ENCODE results near the gene HMCN1. TPM values are rescaled to one million over a fixed set of nuclear protein-coding genes. Genes with fewer than 3 reads are reported as not detected.

Gene HMCN1
- total RNA-seq: 1 to 10 TPM; 3.3 to 8.9 (median 6.6) TPM

DNA sequence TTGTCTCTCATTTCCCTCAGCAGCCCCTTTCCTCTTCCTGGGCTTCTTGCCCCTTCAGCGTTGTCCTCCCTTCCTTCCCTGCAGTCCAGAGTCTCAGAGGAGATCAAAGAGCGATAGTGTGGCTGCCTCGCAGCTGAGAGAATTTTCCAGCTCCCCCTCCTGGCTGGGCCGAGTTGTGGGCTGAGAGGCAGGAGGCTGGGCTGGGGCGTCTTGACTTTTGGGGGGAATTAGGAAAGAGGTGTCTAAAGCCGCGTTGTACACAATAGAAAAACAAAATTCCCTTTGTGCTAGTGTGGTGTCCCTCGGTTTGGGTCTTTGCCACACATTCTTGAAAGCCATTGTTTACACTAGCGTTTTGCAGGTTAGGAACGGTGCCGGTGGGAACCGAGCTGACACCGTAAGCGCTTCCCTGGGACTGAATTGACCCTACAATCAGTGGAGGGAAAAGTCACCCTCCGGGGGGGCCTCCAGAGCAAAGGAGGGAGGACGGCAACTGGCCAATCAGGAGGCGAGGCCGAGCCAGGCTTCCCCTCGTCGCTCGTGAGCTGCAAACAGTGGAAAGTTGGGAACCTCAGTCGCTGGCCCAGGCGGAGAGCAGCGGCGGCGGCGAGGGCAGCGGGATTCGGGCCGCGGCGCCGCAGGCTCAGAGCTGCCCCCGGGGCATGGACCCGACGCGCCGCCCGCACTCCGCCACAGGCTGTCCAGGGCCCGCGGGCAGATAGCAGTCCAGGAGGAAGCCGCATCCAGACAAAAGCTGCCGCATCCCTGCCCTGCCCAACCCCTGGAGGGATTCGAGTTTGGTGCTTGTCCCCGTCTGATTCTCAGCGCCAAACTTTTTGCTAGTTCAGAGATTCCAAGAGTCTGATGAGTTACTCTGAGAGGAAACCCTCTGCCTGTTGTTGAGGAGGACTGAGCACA is at the start of gene HMCN1:
Gene HMCN1, plus strand, starts transcription at position 574 of the 918 bp plus-strand sequence. CDS start 389 bp downstream, outside the sequence.
- Histone ChIP-seq H3K9me3 (no peaks in the 10 kb centered on the region), H3K27me3 (no peaks in the 10 kb centered on the region), H3K4me3 (replicated peaks in 1 of 3) (peak within 1 kb of the TSS in 2 of 3 donors; percentile 19 to 40), H3K36me3 (no peaks in the 10 kb centered on the region), H3K4me1 (peaks cover 0 to 6% of the 10 kb centered on the region in 2 donors), H3K27ac (peak within 1 kb of the TSS; percentile 7 to 81 (median 59))
- 1 to 5% methylated on average over 14 to 42 of the region's 47 CpGs for WGBS, 2 donors
- TF ChIP-seq POLR2A (IDR thresholded peaks at IDR 0.05): peak in 1 of 2 donors; percentile 63
- TF ChIP-seq, protein P1, sequence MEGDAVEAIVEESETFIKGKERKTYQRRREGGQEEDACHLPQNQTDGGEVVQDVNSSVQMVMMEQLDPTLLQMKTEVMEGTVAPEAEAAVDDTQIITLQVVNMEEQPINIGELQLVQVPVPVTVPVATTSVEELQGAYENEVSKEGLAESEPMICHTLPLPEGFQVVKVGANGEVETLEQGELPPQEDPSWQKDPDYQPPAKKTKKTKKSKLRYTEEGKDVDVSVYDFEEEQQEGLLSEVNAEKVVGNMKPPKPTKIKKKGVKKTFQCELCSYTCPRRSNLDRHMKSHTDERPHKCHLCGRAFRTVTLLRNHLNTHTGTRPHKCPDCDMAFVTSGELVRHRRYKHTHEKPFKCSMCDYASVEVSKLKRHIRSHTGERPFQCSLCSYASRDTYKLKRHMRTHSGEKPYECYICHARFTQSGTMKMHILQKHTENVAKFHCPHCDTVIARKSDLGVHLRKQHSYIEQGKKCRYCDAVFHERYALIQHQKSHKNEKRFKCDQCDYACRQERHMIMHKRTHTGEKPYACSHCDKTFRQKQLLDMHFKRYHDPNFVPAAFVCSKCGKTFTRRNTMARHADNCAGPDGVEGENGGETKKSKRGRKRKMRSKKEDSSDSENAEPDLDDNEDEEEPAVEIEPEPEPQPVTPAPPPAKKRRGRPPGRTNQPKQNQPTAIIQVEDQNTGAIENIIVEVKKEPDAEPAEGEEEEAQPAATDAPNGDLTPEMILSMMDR (IDR thresholded peaks at IDR 0.05): peak in 1 of 6 experiments; percentile 12
- intact Hi-C loops (cut with DNase I): no loop called here
- DNase-seq: peak; percentile 66 to 67

DNA sequence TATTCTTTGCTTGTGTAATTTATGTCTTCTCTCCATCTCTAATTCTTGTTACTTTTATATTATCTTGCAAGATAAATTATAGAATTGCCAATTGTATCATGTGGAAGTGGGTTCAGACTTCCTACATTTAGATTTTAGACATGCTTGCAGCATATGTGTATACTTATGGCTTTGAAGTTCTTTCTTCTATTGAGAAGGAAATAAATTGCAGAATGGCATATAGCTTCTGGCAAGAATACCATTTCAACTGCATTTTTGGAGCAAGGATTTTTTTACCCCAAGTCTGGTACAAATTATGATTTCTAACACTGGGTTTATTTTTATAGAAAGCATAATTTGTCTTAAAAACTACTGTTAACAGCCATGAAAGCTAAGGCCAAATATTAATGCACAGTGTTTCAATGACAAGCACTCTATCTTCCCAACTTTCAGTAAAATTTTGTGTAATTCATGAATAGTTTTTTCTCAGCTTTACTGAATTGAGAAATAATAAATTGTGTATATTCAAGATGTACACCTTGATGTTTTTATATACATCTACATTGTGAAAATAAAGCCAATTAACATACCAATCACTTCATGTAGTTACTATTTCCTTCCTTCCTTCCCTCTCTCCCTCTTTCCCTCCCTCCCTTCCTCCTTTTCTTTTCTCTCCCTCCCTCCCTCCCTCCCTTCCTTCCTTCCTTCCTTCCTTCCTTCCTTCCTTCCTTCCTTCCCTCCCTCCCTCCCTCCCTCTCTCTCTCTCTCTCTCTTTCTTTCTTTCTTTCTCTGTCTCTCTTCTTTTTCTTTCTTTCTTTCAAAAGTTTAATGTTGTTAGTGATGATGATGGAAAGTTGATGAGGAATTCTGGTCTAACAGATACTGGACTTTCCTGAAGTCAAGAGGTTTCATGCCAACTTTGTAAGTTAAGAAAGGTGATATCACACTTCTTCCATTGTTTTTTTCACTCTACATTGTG is 47.1 kb upstream of the HMCN1 start:
- Histone ChIP-seq H3K27ac (no peak overlapping the region), H3K4me3 (replicated peaks in 1 of 3) (no peak overlapping the region), H3K4me1 (no peaks in the 10 kb centered on the region), H3K36me3 (no peaks in the 10 kb centered on the region), H3K9me3 (no peaks in the 10 kb centered on the region), H3K27me3 (no peaks in the 10 kb centered on the region)
- TF ChIP-seq, protein P1 (IDR thresholded peaks at IDR 0.05): no peak
- no peak for TF ChIP-seq POLR2A (IDR thresholded peaks at IDR 0.05)
- no peak for DNase-seq
- intact Hi-C loops (cut with DNase I): no loop called here

DNA sequence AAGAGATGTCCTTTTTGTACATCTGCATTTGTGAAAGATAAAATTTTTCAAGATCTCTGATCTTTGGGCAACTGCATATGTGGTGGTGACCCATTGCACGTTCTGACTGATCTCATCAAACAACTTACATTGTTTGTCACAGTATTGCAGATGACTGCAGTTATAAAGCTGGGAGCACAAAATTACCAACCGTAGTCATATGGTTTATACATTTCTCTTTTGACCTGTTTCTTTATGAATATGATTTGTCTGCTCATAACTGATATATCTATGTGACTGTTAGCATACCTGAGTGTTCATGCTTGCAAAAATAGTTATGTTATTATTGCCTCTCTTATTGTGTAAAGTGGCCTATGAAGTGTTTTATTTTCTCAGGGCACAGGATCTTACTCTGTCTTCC is 43.7 kb upstream of the HMCN1 start:
- H3K36me3 ChIP-seq: no peaks in the 10 kb centered on the region
- no peaks in the 10 kb centered on the region for H3K9me3 ChIP-seq
- H3K4me1 ChIP-seq: no peaks in the 10 kb centered on the region
- no peak for TF ChIP-seq POLR2A (IDR thresholded peaks at IDR 0.05)
- TF ChIP-seq, protein P1 (IDR thresholded peaks at IDR 0.05): no peak
- intact Hi-C loops (cut with DNase I): no loop called here
- no peak for DNase-seq
- H3K27me3 ChIP-seq: no peaks in the 10 kb centered on the region
- H3K4me3 ChIP-seq (replicated peaks in 1 of 3): no peak overlapping the region
- H3K27ac ChIP-seq: no peak overlapping the region
- 91 to 93% methylated on average over 2 of the region's 2 CpGs for WGBS, 2 donors

DNA sequence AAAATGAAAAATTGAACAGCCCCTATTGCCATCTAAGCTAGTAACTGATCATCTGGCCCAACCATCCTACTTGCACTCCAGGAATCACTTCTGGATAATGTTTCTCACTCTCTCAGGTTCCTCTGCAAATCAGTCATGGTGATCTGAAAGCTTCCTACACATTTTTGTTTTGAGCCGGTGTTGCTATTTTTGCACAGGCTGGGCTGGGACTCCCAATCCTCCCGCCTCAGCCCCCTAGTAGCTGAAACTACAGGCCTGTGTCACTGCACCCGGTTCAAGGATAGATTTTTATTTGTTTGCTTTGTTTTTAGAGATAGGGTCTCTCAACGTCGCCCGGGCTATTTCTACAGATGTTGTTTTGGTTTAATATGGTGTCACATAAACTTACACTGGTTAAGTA is 40.5 kb upstream of the HMCN1 start:
- TF ChIP-seq, protein P1 (IDR thresholded peaks at IDR 0.05): no peak
- no peak overlapping the region for H3K27ac ChIP-seq
- H3K4me3 ChIP-seq (replicated peaks in 1 of 3): no peak overlapping the region
- H3K4me1 ChIP-seq: no peaks in the 10 kb centered on the region
- H3K9me3 ChIP-seq: no peaks in the 10 kb centered on the region
- DNase-seq: no peak
- H3K27me3 ChIP-seq: no peaks in the 10 kb centered on the region
- WGBS, 2 donors: 59 to 74% methylated on average over 6 of the region's 6 CpGs
- intact Hi-C loops (cut with DNase I): no loop called here
- no peaks in the 10 kb centered on the region for H3K36me3 ChIP-seq

Data from thyroid gland (tissue), 4 donors.